GM21737 (cell line): Measurements from ENCODE around the gene THRB.
A peak's percentile ranks its signal among the peaks of the same experiment; 100 is the strongest.

ENCODE experiments used
- ATAC-seq: cut with Tn5 transposase; IDR thresholded peaks from one replicate; pipeline ENCODE4 v1.9.1; 2021; ENCODE audit warnings: mild to moderate bottlenecking, moderate library complexity; ENCODE audit not compliant: unreplicated experiment

THRB gene

DNA sequence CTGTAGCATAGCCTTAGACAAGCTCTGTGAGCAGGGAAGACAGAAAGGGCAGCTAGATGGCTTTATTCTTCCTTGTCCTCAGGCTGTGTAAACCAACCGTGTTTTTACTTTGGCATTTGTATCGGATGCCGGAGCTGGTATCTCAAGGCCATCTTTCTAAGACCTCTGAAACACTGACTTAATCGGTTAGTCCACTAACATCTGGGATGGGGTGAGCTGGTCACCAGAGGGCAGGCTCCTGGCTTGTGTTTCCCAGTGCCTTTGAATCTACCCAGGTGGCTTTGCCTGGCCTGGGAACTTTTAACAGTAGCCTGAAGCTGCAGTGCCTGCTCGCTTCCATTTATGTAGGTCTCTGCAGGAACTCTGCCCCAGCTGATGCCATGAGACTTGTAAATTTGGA lies 296.8 kb downstream of the THRB start:
- no peak for ATAC-seq

DNA sequence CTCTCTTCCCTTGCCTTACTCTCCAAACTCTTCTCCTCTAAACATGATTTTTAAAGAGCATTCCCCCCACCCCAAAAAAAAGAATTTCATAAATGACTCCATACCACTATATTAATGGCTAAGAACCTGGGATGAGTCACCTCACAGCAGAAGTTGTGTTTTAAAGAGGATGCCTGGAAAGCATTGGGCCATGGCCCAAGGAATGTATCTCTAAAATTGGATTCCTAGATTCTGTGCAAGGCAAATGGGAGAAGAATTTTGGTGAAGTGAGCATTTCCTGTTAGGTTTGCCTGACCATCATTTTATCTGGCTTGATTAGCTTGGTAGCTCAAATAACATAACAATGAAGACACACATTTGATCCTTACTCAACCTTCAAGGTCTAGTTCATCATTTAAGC lies 298.1 kb downstream of the THRB start:
- ATAC-seq, result no peak

DNA sequence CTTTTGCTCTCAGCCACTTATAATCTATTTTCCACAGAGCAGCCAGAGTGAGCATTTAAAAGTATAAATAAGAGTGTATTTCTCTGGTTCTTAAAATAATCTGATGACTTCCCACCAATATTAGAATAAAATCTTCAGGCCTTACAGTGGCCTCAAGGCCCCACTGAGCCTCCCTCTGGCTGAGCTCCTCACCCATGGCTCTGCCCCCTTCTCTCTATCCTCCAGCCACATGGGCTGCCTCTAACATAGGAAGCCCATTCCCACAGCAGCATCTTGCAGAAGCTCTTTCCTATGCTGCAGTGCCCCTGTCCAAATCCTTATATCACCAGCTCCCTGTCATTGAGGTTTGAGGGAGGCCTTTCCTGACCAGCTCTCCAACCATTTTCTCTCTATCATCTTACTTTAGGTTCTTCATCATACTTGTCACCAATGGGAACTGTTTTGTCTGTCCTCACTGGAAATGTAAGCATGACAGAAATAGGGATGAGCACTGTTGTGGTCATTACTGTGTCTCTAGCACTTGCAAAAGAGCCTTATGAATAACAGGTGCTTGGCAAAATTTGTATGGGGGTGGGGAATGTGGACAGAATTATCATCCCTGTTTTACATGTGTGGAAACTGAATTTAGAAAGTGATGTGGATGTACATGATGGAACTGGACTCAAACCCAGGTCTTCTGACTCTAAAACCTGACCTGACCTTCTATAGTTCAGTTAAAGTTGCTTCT lies 299.0 kb downstream of the THRB start:
- no peak for ATAC-seq

DNA sequence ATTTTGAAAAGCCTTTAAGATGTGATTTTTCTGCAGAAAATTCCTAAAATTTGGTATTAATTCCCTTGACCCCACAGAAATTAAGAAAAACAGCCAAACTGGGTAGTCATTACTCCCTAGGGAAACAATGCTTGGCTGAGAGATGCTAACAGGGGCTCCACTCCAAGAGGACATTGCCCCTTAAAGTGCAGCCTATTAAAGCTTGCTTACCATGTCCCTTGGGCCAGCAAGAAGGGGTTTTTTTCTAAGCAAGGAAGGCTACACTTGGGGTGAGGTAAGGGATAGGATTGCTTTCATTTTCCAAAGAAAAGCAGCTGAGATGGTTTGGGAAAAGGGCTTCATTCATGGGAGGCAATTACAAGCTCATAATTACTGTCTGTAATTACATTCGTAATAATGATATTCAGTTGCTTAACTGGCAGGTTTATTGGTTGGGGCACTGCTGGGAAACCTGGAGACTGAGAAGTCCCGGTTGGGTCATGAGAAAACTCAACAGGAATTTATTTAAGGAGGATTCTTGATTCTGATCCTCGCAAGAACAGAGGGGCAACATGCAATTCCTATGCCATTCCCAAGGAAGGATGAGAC lies 302.1 kb downstream of the THRB start:
- ATAC-seq, result no peak

DNA sequence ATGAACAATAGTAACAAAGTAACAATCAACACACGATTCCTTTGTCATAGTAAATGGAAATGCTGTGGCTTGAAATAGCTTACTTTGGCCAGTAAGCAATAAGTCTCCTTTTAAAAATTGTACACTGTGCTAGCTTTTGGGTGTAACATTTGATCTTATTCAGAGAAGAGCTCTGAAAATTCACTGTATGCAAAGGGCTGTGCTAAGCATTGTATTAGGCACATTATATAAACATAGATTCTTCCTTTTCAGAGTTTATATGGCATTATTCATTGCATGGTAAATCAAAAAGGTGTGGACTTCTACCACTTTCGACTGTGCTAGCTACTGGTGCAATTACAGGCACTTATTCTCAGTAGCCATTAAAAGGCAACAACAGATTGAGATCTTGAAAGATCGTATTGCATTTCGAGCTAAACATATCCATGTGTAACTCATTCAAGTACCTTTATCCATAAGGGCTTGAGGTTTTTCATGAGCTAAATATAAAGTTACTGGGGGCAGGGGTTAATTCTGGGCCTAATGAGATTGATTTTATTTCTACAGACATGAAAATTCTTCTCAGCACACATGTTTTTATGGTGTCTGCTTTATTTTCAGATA lies 302.7 kb downstream of the THRB start:
- no peak for ATAC-seq

DNA sequence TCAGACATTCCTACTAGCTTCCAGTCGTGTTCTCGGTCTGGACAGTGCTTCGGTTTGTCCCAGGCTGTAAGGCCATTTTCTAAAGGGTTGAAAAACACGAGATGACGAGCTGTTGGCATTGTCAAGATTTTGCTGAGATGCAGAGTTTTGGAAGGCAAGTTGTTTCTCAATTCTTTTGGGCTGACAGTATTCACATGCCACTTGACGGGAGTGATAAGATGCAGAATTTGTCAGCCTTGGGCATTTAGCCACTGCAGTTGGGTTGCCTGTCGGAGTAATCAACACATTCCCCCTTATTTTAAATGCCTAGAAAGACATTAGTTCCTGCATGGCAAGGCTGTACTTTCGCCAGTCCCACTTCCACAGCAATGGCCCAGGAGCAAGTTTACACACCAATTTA lies 304.4 kb downstream of the THRB start:
- no peak for ATAC-seq

DNA sequence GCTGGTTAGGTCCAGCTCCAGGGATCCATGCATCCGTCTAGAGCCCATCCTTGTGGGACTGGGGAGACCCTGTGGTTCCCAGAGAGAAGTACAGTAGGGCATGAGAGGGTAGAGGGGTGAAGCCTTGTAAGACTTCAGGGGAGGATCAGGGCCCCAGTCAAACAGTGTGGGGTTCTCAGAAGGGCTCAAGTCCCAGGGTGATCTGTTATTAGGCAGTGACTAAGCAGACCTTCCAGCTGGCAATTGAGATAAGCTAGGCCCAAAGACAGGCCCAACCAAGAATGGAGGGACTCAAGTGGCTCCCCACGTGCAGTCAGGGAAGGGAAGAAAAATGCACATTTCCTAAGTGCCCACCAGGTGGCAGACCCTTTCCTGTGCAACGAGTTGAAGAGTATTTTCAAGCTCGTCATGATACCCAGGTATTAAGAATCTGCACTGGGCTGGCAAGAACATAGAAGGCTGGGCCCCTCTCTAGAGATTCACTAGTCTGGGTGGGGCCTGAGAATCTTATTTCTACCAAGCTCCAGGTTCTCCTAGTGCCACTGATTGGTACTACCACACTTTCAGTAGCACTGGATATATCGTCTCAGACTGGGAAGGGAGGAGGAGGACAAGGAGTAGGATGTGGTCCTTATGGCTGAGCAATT lies 308.8 kb downstream of the THRB start:
- ATAC-seq, result peak; percentile 72

DNA sequence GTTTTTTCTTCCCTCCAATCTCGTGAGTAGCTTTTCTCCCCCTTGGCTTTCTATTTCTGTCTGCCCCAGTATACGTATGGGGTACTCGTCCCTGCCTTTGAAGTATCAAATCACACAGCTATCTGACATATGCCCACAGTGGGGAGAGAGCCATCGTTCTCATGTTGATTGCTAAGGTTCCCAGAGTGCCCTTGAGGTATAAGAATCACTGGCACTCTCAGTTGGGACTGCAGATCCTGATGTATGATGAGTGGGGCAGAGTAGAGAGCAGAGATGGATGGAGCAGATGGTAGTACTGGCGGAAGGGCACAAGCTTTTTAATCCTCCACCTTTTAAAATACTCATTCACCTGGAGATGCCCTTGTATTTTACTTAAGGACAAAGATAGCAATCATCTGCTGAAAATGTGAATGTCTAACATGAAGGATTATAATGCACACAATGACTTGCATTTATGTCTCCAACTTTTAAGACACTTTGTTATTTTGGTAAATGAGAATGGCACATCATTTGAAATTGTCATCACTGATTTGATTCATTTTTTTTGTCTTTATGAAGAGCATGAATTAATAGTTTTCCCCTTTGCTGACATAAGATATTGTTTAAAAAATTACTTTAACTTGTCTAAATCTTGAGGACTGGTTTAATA lies 310.0 kb downstream of the THRB start:
- no peak for ATAC-seq

DNA sequence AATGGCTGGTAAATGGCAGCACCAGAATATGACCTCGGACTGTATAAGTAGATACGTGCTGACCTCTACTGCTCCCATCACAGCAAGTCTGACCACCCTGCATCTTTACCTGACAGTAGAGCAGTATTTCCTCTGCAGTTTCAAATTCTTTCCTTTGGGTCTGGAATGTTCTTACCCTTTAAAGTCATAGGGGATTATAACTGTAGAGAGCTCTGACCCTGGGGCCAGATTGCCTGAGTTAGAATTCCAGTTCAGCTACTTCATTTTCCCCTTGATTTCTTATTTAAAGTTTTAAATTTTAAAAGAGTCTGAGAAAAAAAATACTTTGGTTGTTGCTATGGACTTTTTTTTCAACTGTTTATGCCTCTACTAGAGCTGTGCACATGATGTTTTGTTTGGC lies 311.9 kb downstream of the THRB start:
- no peak for ATAC-seq

DNA sequence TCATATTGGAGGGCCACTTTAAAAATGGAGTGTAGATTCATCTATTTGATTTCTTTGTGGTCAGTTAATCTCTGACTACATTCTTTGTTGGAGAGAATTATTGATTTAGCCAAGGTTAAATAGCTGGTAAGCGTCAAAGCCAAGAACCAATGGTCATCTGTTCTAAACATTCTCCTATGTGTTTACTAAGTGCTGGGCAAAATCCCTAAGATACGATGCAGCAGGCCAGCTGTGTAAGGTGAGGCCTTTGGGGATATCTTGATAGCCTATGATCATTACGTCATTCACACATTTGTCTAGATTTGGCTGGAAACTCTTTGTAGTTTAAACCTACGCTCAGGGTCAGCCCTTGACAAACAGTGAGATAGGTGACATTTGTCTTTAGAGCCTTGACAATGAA lies 313.4 kb downstream of the THRB start:
- no peak for ATAC-seq

DNA sequence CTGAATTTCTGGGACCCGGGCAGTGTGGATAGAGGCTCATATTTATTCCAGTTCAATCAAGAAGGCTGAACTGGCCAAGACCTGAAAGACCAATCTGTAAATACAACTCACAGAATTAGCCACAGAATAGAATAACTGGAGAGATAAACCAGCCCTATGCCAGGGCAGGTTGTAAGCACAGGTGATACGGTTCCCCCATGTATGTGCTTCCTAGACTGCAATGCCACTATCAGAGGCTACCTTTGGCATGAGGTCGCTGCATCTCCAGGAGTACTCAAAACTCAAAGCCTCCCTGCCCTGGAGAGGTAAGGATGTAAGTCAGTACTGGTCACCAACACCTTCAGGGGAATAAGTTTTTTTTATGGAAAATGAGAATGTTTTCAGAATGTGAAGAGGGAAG lies 314.0 kb downstream of the THRB start:
- ATAC-seq, result no peak

DNA sequence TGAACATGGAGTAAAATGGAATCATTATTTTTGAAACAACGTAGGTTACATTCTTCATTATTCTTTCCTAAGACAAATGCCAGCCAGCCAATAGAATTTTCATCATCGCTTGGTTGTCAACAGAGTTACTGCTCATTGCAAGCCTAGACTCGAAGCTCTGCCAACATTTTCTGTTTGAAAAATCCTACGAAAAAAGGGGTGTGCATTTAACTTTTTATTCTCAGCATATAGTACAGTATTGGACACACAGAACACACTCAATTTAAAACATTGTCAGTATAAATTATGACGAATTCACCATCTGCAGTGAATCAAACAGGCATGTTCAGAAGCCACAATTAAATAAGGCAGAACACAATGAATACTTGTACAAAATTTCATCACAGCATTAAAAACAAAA lies 317.4 kb downstream of the THRB start:
- no peak for ATAC-seq

DNA sequence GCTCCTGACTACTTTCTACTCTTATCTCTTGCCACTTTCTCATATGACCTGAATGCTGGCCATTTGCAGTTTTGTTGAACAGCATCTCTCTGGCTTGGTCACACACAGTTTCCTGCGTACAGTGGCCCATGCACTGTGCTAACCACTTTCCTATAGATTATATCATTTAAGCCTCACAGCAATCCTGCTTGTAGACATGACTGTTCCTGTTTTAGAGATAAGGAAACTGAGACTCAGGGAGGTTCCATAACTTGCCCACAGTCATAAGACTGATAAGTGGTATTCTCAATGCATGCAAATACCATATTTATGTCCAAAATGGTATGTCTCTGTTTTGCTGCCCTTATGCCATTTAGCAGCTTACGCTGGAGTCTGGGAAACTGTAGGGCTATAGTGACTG lies 320.0 kb downstream of the THRB start:
- no peak for ATAC-seq

DNA sequence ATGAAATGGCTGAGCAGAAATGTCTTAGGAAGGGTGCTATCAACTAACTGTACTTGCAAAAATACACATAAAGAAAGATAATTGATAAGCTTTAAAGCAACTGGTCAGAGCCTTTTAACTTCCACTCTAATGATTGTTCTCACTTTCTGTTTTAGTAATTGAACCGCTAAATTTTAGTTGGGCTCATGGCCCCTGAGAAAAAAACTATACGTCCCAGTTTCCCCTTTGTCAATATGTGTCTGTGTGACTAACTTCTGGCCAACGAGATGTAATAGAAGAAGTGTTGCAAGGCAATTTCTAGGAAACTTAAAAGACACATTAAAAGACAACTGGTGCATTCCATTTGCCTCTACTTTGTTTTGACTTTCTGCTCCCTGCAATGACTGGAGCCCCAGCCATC lies 325.7 kb downstream of the THRB start:
- ATAC-seq, result no peak

DNA sequence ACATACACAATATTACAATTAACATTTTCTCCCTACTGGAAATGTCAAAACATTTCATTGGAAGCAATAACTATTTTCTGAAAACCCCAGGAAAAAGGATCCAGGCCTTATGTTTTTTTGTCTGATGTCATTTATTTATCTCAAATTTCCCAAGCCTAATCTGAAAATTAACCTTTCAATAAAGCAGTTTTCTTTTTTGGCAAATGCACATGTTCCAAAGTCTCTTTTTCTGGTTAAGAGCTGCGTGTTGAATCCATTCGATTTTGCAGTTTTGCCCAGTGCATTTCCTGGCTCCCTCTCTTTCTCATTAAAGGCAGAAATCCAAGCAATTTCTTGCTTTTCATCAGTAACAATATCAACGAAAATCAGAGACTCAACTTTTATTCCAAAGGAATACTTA lies 327.2 kb downstream of the THRB start:
- ATAC-seq, result no peak

DNA sequence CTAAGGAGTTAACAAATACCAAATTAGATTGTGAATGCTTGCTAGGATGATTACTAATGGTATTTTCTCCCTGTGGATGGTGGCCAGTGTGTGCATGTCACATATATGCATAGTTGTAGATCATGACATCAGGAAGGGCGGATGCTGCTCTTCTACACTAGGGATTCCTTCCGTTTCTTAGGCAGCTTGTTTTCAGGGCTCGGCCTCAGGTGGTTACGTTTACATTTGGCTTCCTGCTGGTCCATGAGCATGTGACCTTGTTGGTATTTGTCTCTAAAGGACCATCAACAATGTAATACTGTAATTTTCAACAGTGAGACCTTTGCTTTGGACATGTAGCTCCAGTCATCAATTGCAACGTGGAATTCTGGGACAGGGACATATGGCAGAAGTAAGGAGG lies 328.1 kb downstream of the THRB start:
- no peak for ATAC-seq

DNA sequence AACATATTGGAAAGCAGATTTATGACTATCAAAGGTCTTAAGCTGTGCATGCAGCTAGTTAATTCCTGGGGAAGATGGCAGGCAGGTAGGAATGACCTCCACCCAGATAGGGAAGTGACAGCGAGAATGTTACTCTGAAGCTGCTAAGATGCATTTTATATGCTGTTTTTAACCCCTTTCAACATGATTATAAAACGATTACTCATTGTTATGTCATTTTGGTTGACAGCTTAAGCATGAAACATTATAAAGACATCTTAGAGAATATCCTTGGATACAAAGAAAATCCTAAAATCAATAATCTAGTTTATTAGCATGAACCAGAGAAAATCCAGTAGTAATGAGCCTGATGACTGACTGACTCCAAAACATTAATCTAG lies 329.1 kb downstream of the THRB start:
- no peak for ATAC-seq

DNA sequence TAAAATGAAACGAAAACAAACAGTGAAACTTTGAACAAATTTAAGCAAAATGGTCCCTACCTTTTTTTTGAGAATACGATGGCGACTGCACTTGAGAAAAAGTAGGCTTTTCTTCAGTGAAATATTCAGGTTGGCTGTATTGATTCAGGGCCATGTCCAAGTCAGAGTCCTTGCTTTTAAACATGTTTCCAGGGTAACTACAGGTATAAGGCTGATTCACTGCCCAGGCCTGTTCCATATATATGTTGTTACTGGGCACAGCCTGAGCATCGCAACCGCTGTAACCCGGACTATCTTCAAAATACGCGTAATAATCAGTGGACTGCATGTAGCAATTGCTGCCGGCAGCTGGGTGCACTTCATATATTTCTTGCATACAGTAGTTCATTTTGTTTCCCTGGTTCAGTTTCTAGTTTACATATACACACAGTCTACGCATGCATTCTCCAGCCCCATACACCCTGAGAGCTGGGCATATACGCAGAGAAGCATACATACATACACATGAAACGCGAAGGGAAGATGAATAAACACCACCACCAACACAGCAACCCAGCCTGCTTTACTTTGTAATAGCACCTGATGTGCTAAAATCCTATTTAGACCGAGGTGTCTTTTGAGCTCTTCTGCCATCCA lies 329.6 kb downstream of the THRB start:
- no peak for ATAC-seq

DNA sequence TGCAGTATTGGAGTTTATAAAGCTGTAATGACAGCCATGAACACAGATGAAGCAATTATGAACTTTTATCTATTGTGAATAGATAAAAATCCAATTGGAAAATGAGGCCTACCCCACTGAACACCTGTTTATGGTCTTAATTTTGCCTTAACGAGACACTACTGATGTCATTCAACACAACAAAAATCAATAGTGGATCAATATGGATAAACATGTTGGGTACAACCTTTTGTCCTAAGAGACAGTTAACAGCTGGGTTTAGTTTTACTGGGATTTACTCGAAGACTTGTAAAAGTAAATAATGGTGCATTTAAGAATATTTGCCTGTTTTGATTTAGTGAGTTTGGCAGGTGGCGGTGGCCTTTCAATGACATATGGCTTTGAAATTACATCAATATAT lies 331.7 kb downstream of the THRB start:
- ATAC-seq, result no peak

DNA sequence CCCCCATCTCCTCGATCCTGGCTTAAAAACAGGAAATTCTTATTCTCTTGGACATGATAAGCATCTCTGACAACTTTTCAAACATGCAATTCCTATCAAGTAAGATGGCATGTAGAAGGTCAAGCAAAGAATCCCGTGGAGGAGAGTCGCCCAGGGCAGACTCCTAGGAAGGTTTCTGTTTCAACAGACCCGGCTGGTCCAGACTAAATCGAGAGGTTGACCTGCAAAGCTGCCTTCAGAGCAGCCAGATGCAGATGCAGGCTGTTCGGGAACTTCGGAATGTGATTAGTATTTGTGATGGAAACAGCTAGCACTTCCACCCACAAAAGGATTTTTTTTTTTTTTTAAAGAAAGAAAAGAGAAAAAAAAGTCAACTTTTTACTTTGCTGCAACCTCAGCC lies 332.8 kb downstream of the THRB start:
- ATAC-seq, result no peak

DNA sequence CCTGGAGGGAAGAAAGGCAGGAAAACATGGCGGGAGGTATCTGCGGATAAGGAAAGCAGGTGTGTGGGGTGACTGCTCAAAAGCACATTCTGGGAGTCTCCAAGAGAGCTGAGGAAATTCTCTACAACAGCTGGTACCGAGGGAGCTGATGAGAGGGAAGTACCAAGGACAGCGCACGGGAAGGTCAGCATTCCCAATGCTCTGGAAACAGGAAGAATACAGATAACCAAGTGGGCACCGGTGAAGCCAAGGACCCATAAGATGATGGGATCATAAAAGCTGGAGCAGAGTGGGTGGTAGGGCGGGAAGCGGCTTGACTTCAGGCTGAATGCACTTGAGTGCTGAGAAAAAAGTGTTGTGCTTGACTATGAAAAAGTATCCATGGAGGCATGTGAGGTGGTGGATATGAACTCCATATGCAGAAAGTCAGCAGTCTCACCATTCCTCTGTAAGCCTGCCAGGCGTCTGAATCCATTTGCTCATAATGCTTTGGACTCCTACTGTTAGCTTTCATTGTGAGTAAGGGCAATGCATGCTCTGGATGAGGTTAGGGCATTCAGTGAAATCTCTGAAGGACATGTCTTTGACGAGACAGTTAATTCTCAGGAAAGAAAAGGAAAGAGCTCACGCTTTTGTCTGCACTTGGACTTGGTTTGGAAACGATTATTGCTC lies 334.1 kb downstream of the THRB start:
- no peak for ATAC-seq
